ENCODE data around the gene TSPAN7. TPM values are rescaled to one million over a fixed set of nuclear protein-coding genes. Genes with fewer than 3 reads are reported as not detected.

The TSPAN7 gene
- total and polyA plus RNA-seq, 9 of the 15 experiments (the other 6 are each of a cell fraction or from before 2014, with no cell fraction given), result 0.07 to 0.29 (median 0.12) TPM; not detected in 1

GRCh38 chrX:38641197-38641596, 79.9 kb downstream of the TSPAN7 start (continued):
- TF ChIP-seq CBFA2T3 (IDR thresholded peaks at IDR 0.05) (peak; percentile 41), ETV1 (tag; conservative IDR thresholded peaks at IDR 0.05; ENCODE audit: low read depth) (no peak), EWSR1 (IDR thresholded peaks at IDR 0.05; ENCODE audit: borderline replicate concordance, low read depth, partially characterized antibody) (no peak), ZSCAN32 (CRISPR knock-in tag; IDR thresholded peaks at IDR 0.05) (no peak), ZNF518B (CRISPR knock-in tag; IDR thresholded peaks at IDR 0.05) (no peak), AFF1 (IDR thresholded peaks at IDR 0.05; ENCODE audit: low read depth in 1 of 2, partially characterized antibody in 2 of 2) (no peak), NRF1 (conservative IDR thresholded peaks at IDR 0.05 in 1 of 2, IDR thresholded peaks at IDR 0.05 in 1 of 2) (no peak), FOS (IDR thresholded peaks at IDR 0.05; ENCODE audit: extremely low read depth, insufficient read length) (no peak), EZH2 (IDR thresholded peaks at IDR 0.05; ENCODE audit: borderline replicate concordance, low read depth, low read length) (no peak), CBX1 (IDR thresholded peaks at IDR 0.05; ENCODE audit: low read depth) (no peak), CREBBP (IDR thresholded peaks at IDR 0.05; ENCODE audit: low read depth, low read length) (no peak), MTA2 (IDR thresholded peaks at IDR 0.05; ENCODE audit: low read depth) (no peak), ZNF592 (IDR thresholded peaks at IDR 0.05) (0 out of 2 replicates have a peak, but pooled peaks have one; percentile 36), PRPF4 (IDR thresholded peaks at IDR 0.05; ENCODE audit: insufficient read depth, low read depth, low read length, poor library complexity, severe bottlenecking) (no peak), JUND (IDR thresholded peaks at IDR 0.05; ENCODE audit: borderline replicate concordance, low read depth, low read length) (0 out of 2 replicates have a peak, but pooled peaks have one; percentile 6), JUND (tag; IDR thresholded peaks at IDR 0.05; ENCODE audit: borderline replicate concordance, low read depth, low read length) (no peak), ZZZ3 (IDR thresholded peaks at IDR 0.05) (no peak), MCM7 (IDR thresholded peaks at IDR 0.05) (no peak)
